Right ventricle myocardium superior (tissue), 1 donor: ENCODE results near the gene SEPHS2. TPM values are rescaled to one million over a fixed set of nuclear protein-coding genes. Genes with fewer than 3 reads are reported as not detected.
A peak's percentile ranks its signal among the peaks of the same experiment; 100 is the strongest.
"Not testable (repeated sequence)": the region's sequence is repeated elsewhere in the genome, so short reads cannot be mapped to it uniquely, and the experiment has no call there.

Source experiments
- ATAC-seq: fragments of 200-7000 bp; cut with Tn5 transposase; one replicate; pipeline ENCODE4 v1.9.1; 2020; ENCODE audit warnings: mild to moderate bottlenecking; ENCODE audit not compliant: poor library complexity
- DNase-seq: peaks from one replicate; pipeline ENCODE4 v3.0.0-alpha.2; 2020
- intact Hi-C: fragments of 100-400 bp; cut with DNase I; formaldehyde crosslinking; loops from one replicate; pipeline ENCODE4 v1.11.2; 2022
- long read RNA-seq: library from polyadenylated mRNA; unstranded; transcript quantifications from one replicate; pipeline ENCODE4 v2.0.0, GENCODE V29; 2021
- total RNA-seq: library from RNA; stranded (reverse); fragmentation: NEBNext Ultra II Directional; extraction: Animal tissue kit (Norgen Biotek cat#: 25700); gene quantifications from one replicate; pipeline ENCODE4 v1.2.1, GENCODE V29; 2021
- donor health status: DM: no; HTN: yes; CAD: no; lungs with severe emphysema.

The SEPHS2 gene
- total RNA-seq: 28.6 TPM
- long read RNA-seq, transcript SEPHS2-201 (1 exons, 2,551 nt): major isoform, 173 of 173 reads
- long read RNA-seq, partial matches to known transcripts: 0 of 173 reads
- long read RNA-seq, other reads (novel, unspliced or antisense): 0 of 173 reads

GRCh38 chr16:30445408-30446202 lies at the start of gene SEPHS2:
SEPHS2 (minus strand) TSS chr16:30445874; CDS start chr16:30445727, 147 bp downstream.
- DNase-seq: peak; percentile 100
- intact Hi-C loops: loop anchor here (10.0 kb wide), 1 partner anchor 79 kb away; the partner anchor contains the start of gene ZNF768
- ATAC-seq: peak; percentile 98

- no peak for ATAC-seq
- DNase-seq: no peak
- intact Hi-C loops: no loop called here
Measured at GRCh38 chr16:30494709-30495108, 49.0 kb upstream of the SEPHS2 start.

GRCh38 chr16:30493941-30494488 lies 48.3 kb upstream of the SEPHS2 start:
- intact Hi-C loops: no loop called here
- DNase-seq: no peak
- ATAC-seq: no peak

GRCh38 chr16:30491744-30492308 lies 46.2 kb upstream of the SEPHS2 start:
- intact Hi-C loops: no loop called here
- DNase-seq (no peak), ATAC-seq (no peak)

GRCh38 chr16:30491229-30491628 lies 45.6 kb upstream of the SEPHS2 start:
- no peak for DNase-seq
- ATAC-seq: no peak
- intact Hi-C loops: no loop called here

- DNase-seq (no peak), ATAC-seq (no peak)
- intact Hi-C loops: no loop called here
Measured at GRCh38 chr16:30490210-30490609, 44.5 kb upstream of the SEPHS2 start.

GRCh38 chr16:30488764-30489605 lies 43.3 kb upstream of the SEPHS2 start:
- ATAC-seq (no peak), DNase-seq (no peak)
- intact Hi-C loops: no loop called here

- intact Hi-C loops: no loop called here
- ATAC-seq: no peak
- no peak for DNase-seq
Measured at GRCh38 chr16:30485818-30486436, 40.3 kb upstream of the SEPHS2 start.

- DNase-seq: no peak
- intact Hi-C loops: no loop called here
- no peak for ATAC-seq
Measured at GRCh38 chr16:30484887-30485286, 39.2 kb upstream of the SEPHS2 start.

GRCh38 chr16:30482366-30482765 lies 36.7 kb upstream of the SEPHS2 start:
- ATAC-seq: no peak

GRCh38 chr16:30481381-30481780 lies 35.7 kb upstream of the SEPHS2 start:
- intact Hi-C loops: no loop called here
- no peak for ATAC-seq

More at GRCh38 chr16:30482366-30482765, 36.7 kb upstream of the SEPHS2 start:
- no peak for DNase-seq
- intact Hi-C loops: no loop called here

GRCh38 chr16:30478766-30479478 lies 33.2 kb upstream of the SEPHS2 start:
- ATAC-seq (no peak), DNase-seq (no peak)
- intact Hi-C loops: no loop called here

More at GRCh38 chr16:30481381-30481780, 35.7 kb upstream of the SEPHS2 start:
- DNase-seq: no peak

- DNase-seq, intact Hi-C loops, ATAC-seq: not testable (repeated sequence)
Measured at GRCh38 chr16:30477773-30478172, 32.1 kb upstream of the SEPHS2 start.

- no peak for ATAC-seq
- DNase-seq: no peak
- intact Hi-C loops: no loop called here
Measured at GRCh38 chr16:30476991-30477390, 31.3 kb upstream of the SEPHS2 start.

GRCh38 chr16:30474684-30475083 lies 29.0 kb upstream of the SEPHS2 start:
- no peak for ATAC-seq
- intact Hi-C loops: no loop called here
- DNase-seq: no peak

- ATAC-seq: no peak
- intact Hi-C loops: no loop called here
- no peak for DNase-seq
Measured at GRCh38 chr16:30474074-30474452, 28.4 kb upstream of the SEPHS2 start.

- ATAC-seq (peak; percentile 43), DNase-seq (no peak)
- intact Hi-C loops: no loop called here
Measured at GRCh38 chr16:30473231-30474073, 27.8 kb upstream of the SEPHS2 start.
